Posterior vena cava (tissue), 2 donors: ENCODE data around the gene NEU2. TPM values are rescaled to one million over a fixed set of nuclear protein-coding genes. Genes with fewer than 3 reads are reported as not detected.
"Not testable (repeated sequence)": the region's sequence is repeated elsewhere in the genome, so short reads cannot be mapped to it uniquely, and the experiment has no call there.

ENCODE experiments used
- DNase-seq: peaks from one replicate; pipeline ENCODE4 v3.0.0-alpha.2; 2020; ENCODE audit warnings: low spot score
- intact Hi-C, 2 donors: fragments of 100-400 bp; cut with DNase I; formaldehyde crosslinking; loops; one replicate each; pipeline versions ENCODE4 v1.14.1 to v1.14.2; 2022 to 2023
- total RNA-seq, 2 donors: library from RNA; stranded (reverse); fragmentation: NEBNext Ultra II Directional; extraction: Animal tissue kit (Norgen Biotek cat#: 25700); gene quantifications; one replicate each; pipeline ENCODE4 v1.2.1, GENCODE V29; 2021
- donor health status: DM: yes; HTN: yes; CAD: no.
- donor health status: DM: yes; HTN: yes; CAD: no.

The NEU2 gene
- total RNA-seq, 2 donors from 2014 or later, result not detected

GRCh38 chr2:233064530-233065199 is 32.2 kb downstream of the NEU2 start:
- intact Hi-C loops, result no loop called here
- peak; percentile 26 for DNase-seq

GRCh38 chr2:233065200-233065589 is 32.7 kb downstream of the NEU2 start:
- intact Hi-C loops, DNase-seq: not testable (repeated sequence)

- DNase-seq, result peak; percentile 47
- intact Hi-C loops, result no loop called here
These were observed 33.5 kb downstream of the NEU2 start for GRCh38 chr2:233065954-233066470.

DNA sequence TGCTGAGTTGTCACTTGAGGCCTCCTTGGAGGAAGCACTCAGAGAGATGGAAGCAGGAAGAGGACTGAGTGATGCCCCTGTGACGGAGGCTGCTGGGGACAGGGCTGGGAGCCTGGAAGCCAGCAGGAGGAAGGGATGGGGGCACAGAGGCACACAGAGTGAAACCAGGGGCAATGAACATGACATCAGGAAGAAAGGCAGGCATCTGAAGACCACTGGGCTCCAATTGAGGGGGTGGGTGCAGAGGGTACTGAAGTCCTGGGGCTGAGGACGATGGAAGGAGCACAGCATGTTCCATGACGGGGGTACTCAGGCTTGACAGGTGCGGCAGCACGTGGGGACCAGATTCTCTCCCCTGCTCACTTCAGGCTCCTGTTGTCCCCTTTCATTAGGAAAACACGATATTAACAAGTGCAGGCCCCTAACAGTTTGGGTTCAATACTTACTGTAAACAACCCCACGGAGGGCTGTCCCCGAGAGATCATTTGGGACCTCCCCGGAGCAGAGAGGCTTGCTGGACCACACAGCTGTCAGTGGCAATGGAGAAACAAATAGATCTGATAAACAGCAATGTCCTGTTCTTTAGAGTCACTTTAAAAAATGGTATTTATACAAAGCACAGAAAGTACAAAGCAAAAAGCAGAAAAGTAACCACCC is 36.4 kb downstream of the NEU2 start:
- intact Hi-C loops, result no loop called here
- peak; percentile 53 for DNase-seq

DNA sequence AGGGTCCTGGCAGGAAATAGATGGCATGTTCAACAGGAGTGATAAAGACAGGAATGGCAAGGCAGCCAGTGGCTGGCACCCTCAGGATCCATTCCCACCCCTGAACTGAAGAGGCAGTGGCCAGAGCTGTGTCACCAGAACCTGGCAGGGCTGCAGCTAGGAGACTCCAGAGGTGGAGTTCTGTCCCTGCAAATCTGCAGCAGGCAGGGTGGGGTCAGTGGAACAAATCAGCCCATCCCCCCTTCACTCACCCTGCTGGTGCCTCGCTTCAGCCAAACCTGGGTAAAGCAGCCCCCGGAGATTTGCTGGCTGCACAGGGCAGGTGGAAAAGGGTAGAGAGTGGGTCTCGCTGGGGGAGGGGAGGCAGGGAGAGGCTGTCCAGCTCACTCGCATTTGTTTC is 40.4 kb downstream of the NEU2 start:
- DNase-seq, result peak; percentile 72
- intact Hi-C loops, result no loop called here

GRCh38 chr2:233074106-233074505 is 41.6 kb downstream of the NEU2 start:
- intact Hi-C loops, result no loop called here
- DNase-seq, result peak; percentile 70

DNA sequence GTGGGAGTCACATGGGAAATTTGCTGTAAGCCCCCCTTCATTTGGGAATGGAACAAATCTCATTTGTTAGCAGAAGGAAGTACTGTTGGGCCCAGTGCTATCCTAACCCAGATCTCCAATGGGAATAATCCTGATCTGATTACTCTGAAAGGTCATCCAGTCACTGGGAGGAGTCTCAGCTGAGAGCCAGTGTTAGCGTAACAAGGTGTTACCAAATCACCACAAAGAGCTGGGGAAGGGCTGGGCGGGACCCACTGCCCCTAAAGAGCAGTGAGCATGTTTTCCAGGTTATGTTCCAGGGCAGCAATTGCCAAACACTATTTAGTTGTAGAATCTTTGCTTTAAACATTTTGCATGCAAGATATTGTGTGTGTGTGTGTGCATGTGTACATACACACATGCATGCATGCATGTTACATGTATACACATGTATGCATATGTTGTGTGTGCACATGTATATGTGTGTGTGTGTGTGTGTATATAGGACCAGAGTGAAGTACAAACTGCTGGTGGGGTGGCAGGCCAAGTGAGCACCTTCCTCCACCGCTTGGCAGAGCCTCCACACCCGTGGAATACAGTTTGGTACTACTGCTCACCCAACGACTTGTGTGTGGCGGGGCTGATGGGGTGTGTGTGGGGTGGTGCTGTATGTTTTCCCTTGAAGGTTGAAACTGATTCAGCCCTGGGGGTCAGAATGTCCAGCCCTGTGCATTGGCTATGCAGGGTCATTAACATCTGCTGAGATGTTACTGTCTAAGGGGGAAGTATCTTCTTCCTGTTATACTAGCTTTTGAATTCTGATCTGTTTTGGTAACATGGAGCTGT is 42.9 kb downstream of the NEU2 start:
- intact Hi-C loops, result no loop called here
- peak; percentile 52 for DNase-seq

- DNase-seq, result no peak
- intact Hi-C loops, result no loop called here
These were observed 43.5 kb downstream of the NEU2 start for GRCh38 chr2:233075966-233076339.

DNA sequence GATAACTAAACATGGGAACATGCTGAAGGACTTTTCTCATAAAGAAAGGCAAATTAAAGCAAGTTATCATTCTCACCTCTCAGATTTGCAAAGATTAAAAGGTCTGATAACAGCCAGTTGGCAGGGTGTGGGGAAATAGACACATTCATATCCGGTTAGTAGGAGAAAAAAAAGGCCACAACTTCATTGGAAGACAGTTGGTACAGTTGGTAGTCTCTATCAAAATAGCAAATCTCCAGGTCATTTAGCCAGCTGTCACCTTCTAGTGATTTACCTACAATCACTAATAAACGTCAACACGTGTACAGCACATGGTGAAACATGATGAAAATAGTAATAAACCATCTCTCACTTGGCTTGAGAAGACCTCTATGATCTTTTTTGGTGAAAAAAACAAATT is 44.3 kb downstream of the NEU2 start:
- intact Hi-C loops, result no loop called here

GRCh38 chr2:233079473-233079877 is 47.0 kb downstream of the NEU2 start:
- intact Hi-C loops, result no loop called here
- peak; percentile 74 for DNase-seq

More for the DNA sequence above, 44.3 kb downstream of the NEU2 start:
- no peak for DNase-seq

- intact Hi-C loops, result no loop called here
- peak; percentile 54 for DNase-seq
These were observed 47.7 kb downstream of the NEU2 start for GRCh38 chr2:233079953-233080835.

GRCh38 chr2:233080836-233081229 is 48.4 kb downstream of the NEU2 start:
- peak; percentile 61 for DNase-seq
- intact Hi-C loops, result no loop called here

DNA sequence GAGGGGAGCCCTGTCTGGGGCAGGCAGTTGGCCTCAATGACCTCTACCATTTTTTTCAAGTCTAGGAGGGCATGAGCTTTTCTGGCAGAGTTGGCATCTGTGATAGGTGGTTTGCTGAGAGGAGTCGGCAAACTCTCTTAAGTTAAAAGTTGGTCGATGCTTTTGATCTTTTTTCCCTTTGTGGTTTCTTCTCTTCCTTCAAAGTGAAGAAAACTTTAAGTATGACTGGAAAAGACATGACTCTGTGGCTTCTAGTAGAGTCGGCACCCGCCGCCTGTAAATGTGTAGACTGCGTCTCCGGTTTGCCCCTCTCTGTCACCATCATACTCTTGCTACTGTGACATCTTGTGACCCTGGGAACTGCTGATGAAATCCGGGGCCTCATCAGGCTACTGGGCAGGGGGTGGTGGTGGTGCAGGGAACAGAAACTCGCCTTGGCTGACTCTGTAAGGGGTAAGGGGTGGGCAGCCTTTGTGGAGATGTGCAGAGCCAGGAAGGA is 48.8 kb downstream of the NEU2 start:
- intact Hi-C loops, result no loop called here
- peak; percentile 62 for DNase-seq

DNA sequence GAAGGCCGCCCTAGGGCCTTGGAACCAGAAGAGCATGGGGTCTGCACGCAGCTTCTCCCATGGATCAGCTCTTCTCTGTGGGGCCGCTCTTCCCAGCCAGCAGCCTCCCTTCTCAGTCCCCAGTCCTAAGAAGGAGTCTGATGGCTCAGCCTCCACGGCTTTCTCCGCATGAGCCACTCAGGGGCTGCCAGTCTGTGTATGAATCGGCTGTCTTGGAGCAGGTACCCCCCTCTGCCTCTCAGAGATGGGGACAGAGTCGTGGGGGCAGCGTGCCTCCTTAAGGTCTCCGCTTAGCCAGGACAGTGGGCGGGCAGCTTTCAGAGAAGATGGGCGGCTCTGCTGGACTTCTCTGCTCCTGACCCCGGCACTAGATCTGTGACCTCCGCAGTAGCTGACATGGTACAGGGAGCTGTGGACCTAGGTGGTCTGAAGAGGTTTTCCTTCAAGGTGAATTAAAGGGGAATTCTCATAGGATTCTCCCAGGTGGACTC is 49.3 kb downstream of the NEU2 start:
- peak; percentile 74 for DNase-seq
- intact Hi-C loops, result no loop called here

DNA sequence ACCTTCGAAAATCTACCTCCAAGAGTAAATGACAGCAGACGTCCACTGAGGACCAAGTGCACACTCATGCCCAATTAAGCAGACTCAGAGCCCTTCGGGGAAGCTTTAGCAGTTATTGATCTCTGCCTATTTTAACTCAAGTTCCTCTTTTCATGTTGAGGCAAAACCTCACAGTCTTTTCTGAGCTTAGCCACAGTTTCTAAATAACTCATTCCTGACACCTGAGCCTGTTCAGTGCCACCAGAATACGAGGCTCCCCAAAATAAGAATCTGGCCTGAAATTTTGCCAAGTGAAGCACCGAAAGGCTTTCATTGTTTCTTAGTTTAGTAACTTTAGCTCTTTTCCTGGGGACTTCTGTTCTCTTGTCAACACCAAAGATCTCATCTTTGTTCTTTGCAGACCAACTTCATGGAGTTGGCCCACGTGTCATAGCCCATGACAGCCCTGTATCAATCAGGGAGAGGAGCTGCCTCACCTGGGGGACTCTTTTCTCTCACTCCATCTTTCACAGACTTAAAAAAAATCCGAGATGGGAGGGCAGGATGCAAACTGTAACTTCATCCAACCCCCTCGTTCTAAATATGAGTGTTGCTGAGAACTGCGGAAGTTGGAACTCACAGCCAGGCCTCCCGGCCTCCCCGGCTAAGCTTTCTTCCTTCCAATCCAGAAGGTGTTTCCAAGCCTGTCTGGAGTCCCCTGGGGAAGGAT is 49.9 kb downstream of the NEU2 start:
- peak; percentile 55 for DNase-seq
- intact Hi-C loops, result no loop called here

GRCh38 chr2:233082931-233083755 is 50.7 kb downstream of the NEU2 start:
- DNase-seq, result peak; percentile 43

DNA sequence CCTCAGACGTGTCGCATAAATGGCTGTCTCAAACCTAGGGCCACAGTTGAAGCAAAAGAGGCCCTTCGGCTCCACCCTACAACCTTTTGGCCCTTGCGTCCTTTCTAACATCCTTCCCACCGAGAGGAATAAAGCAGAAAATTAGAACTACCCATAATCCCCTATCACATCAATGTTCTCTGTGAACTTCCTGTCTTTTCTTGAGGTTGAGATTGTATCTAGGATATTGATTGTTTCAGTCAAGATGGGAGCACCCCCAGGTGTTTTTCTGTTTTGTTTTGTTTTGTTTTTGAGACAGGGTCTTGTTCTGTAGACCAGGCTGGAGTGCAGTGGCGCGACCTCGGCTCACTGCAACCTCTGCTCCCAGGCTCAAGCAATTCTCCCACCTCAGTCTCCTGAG is 51.3 kb downstream of the NEU2 start:
- intact Hi-C loops, result no loop called here
- DNase-seq, result no peak

More at GRCh38 chr2:233082931-233083755, 50.7 kb downstream of the NEU2 start:
- intact Hi-C loops, result no loop called here
